ENCODE results near the gene NFIB.

DNA sequence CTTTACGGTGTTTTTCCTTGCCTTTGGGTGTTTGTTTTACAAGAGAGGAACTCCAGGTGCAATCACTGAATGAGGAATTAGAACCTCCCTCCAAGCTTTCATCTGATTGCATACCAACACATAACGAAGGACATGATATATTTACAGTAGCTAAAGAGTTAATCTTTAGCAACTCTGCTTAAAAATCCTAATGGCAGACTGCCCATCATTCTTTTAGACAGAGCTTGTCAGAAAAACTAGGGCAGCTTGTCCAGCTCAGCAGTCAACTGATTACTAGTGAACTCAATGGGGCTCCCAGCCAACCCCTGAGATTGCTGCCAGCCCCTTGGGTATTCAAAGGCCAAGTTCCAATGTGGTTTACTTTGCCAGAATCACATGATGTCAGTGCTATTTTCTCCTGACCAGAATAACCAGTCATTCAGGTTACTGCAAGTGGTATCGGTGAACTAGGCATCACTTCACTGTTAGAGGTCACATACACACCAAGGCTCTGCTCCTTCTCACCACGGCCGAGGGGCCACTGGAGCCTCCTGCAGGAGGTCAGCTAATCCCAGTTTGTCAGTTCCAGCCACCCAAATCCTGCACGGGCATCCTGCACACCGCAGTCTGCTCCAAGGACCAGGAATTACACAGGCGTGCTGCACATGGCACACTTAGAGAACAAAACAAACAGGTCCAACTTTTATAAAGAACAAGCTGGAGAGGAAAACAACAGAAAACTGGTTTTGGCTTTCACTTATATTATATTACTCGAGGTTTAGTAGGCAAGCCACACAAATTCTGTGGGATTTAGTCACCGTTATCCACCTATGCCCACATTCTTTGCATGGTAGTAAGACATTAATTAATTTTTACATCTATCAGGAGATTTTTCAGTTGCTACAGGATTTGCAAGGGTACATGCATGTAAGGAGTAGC lies 62.5 kb downstream of the NFIB start:
- peak in 4 of 7 experiments; percentile 13 to 26 (median 19) for TF ChIP-seq CTCF (IDR thresholded peaks at IDR 0.05)
- TF ChIP-seq POLR2A (IDR thresholded peaks at IDR 0.05) = peak in 2 of 3 donors; percentile 67 to 72

Data from body of pancreas (tissue), 4 donors.